ENCODE measurements around the gene SYK.

- no peak for TF ChIP-seq CTCF (IDR thresholded peaks at IDR 0.05; ENCODE audit: borderline replicate concordance, extremely low read depth, low read length, poor library complexity, severe bottlenecking)
- TF ChIP-seq EZH2 (IDR thresholded peaks at IDR 0.05; ENCODE audit: borderline replicate concordance, low read depth, low read length, severe bottlenecking), result no peak
Measured at GRCh38 chr9:90801241-90801972, at the start of gene SYK.

All from DND-41 (cell line).